Glomerular endothelial cell (primary cell): ENCODE results near the gene MUTYH. TPM values are rescaled to one million over a fixed set of nuclear protein-coding genes. Genes with fewer than 3 reads are reported as not detected.

Experiments
- DNase-seq: peaks from one replicate; pipeline ENCODE4 v3.0.0-alpha.2; 2011; ENCODE audit warnings: low read depth, low spot score; ENCODE audit errors: extremely low read depth
- total RNA-seq: library from RNA; depleted of rRNA; stranded (reverse); fragments of >200 nt; gene quantifications from 2 replicates; pipeline ENCODE4 v1.2.3, GENCODE V29; 2015

MUTYH gene
- total RNA-seq, 1 donor from 2014 or later = 12.8 TPM

DNA sequence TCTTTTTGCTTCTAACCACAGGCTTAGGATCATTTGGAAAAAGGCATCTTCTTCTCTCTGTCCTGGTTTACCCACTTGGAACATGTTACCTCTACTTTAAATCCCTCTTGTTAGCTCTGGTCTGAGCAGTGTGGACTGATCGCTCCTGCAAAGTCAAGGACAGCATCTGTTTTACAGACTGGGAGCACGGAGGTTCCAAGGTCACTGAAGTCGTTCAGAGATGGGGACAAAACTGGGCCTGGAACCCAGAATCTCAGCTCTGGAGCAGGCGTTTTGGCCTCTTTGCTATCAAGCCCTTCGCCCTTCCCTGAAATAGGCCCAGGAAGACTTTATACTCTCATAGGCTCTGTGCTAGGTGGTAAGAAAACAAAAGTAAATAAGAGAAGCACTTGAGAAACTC, 11.3 kb upstream of the MUTYH start:
- DNase-seq = no peak

DNA sequence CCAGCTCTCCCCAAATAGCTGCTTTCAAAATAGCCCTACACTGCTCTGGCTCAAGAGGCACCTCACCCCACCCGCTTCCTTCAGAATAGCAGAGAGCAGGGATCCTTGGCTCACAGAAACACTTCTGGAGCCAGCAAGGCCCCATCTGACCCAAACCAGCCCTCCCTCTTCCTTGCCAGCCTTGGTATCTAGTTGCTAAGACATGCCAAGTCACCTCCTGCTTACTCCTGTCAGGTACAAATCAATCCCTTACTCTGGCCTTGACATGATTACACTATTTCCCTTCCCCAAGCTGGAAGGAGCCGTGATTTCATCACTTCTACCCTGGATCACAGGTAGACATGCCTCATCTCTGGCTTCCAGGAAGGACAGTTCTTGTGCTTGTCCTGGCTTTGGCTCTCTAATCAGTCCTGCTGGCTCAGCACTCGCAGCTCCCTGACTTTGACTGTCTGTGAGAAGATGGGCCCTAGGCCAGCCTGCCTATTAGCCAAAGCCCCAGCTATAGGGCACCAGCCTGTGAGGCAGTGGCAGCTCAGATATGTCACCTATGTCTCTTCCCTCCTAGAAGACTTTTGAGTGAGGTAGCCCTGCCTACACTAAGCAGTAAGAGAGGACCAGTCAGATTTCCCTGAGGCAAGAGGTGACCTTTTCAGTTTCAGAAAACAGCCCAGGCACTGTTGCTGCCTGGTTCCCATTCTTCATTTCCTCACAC, 8.9 kb upstream of the MUTYH start:
- no peak for DNase-seq

DNA sequence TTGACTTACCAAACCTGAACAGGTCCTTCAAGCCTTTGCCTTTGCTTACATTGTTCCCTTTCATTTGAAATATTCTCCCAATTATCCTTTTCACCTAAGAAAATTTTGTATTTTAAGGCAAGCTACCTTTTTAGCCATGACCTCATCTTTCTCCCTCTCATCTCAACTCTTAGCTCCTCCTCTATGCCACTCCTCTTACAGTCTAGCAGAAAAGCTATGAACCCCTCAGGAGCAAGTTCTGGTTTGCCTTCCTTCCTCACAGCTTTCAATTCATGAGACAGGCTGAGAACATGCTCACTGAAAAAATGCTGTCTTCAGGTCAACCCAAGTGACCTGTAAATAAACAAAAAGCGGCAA, 8.3 kb upstream of the MUTYH start:
- DNase-seq = no peak

DNA sequence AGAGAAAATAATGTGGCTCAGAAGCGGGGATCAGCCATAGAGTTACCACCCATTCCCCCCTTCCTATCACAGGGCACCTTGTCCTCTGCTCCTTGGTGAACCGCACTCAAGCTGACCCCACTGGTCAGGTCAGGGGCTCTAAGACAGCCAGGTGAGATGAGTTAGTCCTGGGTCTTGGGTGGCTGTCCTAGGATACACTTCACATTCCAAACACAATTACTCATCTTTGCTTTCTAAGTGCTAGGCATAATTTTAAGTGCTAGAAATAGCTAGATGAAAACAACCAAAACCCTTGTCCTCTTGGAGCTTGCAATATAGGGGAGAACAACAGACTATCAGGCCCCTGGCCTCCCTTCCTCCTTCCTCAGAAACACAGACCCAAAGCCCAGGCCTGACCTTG, 7.8 kb upstream of the MUTYH start:
- no peak for DNase-seq

DNA sequence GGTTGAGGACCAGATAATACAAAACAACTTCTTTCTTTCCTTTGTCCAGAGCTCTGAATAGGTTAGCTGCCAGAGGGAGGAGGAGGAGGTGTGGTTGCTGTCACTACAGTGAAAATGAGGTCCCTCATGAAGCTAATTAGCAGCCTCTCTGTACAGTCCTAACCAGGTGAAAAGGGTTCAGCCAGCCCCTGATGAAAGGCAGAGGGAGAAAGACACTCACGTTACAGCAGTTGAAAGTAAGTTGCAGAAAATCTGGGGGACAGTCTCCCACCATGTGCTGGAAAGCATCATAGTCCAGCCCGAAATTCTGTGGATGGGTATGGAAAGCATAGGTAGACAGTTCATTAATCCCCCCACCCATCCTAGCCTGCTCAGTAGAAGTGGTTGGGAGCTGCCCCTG, 6.2 kb upstream of the MUTYH start:
- DNase-seq = no peak

DNA sequence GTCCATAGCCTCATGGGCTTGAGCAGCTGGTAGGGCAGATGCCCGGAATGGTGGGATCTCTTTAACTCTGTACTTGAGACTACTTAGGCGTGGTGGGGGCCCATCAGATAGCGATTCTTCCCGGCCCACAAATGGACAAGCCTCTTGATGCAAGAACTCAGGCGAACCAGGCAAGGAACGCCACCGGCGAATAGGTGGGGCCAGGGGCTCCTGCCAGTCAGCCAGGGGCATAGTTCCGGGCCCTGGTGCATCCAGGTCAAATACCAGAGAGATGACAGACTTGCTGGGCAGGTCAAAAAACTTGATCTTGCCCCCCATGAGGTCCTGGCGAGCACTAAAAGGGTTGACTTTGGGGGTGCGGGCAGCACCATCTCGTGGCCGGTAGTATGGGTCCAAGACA, 4.8 kb upstream of the MUTYH start:
- no peak for DNase-seq

DNA sequence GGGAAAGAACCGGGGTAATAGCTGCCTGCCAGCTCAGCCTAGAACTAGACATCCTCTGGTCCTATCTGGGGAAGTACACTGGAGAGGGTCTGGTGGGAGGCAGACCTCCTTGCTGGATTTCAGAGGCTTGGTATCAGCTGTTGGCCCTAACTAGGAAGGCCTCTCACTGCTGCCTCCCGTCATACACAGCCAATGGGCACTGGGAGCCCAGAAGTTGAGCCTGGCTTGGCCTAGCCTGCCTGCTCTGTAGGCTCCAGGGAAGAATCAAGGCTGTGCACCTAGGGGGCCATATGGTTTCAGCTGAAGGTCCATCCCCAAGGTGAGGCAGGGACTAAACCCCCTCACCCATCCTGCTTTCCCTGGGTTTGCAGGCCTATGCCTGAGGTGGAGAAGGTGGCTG, 4.3 kb upstream of the MUTYH start:
- DNase-seq = no peak

DNA sequence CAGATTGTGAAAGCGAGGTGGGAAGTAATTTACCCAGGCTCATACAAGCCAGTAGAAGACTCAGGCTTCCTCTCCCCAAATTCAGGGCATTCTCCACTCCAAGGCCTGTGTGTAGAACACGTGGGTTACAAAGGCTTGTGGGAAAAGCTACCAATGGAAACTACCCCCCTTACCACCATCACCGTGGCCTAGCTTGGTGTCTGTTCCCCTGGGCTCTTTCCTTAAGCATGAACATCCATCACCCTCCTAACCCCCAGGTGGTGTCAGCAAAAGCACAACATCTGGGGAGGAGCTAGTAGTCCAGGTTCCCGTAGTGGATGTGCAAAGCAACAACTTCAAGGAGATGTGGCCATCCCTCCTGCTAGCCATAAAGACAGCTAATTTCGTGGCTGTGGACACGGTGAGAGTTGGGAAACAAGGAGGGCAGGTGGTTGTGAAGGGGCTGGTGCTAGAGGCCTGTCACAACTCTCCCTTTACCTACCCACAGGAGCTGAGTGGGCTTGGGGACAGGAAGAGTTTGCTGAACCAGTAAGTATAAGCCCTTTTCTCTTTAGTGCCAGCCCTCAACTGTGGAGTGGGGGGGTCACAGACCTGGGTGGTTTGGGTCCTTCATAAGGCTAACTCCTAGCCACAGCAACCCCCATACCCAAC, 701 bp upstream of the MUTYH start:
- no peak for DNase-seq

DNA sequence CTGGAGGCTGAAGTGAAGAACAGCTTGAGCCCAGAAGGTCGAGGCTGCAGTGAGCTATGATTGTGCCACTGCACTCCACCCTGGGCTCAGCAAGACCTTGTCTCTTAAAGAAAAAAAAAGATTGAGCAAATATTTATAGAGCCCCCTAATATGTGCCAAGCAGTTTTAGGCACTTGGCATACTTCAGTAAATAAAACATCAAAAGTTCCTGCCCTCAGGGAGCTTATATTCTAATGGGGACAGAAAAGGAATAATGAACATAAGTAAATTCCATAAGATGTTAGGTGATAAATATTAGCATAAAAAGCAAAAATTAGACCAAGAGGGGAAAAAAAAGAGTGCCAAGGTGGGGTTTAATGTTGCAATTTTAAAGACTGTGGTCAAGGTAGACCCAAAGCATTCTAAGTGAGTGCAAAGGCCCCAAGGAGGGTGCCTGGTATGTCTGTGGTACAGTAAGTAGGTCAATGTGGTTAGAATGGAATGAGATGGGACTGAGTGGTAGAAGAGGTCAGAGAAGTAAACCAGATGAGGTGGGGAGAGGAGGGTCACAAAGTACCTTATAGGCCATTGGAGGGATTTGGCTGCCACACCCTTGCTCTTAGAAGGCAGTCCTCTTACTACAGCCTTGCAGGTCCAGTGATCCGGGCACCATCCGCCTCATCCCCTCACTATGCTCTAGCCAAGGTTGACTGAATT, 2.5 kb downstream of the MUTYH start:
- DNase-seq = no peak

DNA sequence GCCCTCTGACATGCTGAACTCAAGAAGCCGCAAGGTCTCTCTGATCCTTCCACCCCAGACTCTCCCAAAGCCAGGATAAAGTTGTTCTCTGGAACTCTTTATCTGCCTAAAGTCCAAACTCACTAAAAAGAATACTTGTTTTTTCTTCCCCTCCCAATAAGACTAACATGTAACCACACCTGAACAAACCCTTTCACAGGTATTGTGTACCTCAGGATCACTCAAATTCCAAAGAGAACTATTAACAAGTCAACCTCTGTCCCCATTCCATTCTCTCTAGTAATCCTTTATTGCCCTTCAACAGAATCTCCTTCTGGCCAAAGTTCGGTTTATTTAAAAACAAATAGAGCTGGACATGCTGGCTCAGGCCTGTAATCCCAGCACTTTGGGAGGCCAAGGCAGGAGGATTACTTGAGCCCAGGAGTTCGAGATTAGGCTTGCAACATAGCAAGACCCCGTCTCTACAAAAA, 4.3 kb downstream of the MUTYH start:
- no peak for DNase-seq

DNA sequence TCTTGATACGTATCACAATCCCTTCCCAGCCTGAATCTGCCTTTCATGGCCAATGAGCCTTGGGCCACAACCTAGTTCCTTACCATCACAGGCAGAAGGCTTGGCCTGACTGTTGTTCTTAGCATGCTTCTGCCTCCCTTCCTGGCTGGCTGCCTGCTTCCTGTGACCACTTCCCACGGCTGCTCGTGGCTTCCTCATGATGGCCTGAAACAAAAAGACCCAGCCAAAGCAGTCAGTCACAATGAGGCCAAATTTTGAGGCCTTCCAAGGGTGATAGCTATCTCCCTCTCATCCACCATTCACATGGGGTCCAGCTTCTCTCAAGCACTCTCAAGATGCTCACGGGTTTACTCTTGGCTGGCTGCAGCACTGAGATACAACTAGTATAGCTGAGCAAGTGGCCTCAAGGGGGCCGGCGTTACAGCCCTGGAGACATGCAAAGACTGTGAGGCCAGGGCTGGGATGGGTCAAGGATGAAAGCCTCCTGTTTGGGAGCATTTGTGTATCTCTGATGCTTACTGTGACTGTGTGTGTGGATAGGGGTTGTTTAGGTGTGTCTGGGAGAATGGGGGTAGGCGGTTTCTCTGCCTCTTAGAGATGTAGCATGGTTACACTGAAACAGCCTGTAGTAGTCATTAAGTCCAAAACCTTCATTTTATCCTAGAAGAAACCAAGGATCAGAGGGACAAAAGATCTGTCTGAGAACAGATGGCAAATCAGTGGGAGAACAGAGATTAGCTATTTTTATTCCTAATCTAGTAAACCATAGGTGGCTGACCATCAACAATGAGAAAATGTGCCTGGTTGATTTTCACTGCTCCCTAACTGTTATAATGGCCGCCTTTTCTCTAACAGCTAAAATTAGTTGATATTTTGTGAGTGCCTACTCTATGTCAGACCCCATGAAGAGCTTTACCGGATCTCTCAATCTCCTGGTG, 5.7 kb downstream of the MUTYH start:
- no peak for DNase-seq

DNA sequence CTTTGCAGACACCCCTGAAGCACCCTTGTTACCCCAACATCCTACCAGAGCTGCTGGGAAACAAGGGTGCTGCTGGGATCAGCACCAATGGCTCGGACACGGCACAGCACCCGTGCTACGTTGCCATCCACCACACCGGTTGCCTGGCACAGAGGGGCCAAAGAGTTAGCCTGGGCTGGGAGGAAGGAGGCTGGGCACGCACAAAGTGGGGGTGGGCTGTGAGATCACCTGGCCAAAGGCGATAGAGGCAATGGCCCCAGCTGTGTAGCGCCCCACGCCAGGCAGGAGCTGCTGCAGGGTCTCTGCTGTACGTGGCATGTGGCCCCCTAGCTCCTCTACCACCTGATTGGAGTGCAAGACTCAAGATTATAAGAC, 7.9 kb downstream of the MUTYH start:
- DNase-seq = no peak

DNA sequence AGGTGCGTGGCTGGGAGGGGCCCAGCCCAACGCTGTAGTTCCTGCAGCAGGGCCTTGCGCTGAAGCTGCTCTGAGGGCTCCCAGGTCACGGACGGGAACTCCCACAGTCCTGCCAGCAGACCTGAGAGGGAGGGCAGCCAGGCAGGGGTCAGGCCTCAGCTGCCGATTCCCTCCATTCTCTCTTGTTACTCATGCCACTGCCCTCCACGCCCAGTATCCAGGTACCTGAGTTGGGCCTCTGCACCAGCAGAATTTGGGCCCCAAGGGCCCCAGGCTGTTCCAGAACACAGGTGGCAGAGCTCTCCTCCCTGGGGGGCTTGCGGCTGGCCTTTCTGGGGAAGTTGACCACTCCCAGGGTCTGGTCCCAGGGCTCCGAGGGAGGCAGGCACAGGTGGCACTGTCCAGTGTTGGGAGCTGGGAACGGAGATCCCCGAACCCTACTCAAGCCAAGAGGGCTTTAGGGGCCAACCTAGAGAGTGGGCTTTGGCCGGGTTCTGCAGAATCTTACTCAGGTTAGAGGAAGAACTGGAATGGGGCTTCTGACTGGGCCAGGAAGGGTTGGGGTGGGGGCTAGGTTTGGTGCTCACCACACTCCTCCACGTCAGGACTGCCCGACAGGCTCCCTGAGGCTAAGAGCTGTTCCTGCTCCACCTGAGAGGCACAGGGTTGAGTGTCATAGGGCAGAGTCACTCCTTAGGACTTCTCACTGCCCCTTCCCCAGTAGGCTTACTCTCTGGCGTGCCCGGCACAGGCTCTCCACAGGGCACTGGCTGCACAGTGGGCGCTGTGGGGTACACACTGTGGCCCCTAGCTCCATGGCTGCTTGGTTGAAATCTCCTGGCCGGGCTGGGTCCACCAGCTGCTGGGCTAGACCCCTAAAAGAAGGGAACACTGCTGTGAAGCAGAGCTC, 8.5 kb downstream of the MUTYH start:
- DNase-seq = no peak

DNA sequence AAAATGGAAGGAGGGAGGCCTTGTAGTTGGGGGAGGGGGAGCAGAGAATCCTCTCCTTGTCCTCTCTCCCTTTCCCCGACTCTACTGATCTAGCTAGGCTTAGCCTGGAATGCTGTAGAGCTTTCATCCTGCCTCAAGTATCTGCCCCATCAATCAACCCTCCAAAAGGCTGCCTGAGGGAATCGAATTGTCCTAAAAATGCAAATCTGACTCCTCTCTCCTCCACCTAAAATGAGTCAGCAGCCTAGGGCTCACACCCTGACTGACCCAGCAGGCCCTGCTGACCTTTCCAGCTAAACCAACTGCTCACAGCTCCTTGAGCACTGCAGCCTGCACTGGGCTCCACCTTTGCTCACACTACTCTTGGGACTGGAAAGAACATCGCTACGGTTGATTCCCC, 10.8 kb downstream of the MUTYH start:
- DNase-seq = no peak

DNA sequence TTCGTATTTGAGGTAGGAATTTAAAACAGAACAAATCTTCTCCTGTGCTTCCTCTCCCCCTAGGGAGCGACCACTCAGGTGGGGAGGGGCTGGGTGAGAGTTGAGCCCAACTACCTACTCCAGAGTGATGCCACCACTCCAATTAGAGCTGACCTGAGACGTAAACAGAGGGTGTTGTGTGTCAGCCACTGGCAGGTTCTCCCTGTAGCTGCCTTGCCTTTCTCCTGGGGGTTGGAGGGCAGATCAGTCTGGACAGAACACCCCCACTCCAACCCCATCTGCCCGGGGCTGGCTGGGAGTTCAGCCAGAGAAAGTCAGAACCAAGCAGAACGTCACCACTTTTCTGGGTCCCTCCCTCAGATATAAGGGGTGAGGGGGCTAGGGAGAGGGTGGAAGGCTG, 11.6 kb downstream of the MUTYH start:
- DNase-seq = no peak

DNA sequence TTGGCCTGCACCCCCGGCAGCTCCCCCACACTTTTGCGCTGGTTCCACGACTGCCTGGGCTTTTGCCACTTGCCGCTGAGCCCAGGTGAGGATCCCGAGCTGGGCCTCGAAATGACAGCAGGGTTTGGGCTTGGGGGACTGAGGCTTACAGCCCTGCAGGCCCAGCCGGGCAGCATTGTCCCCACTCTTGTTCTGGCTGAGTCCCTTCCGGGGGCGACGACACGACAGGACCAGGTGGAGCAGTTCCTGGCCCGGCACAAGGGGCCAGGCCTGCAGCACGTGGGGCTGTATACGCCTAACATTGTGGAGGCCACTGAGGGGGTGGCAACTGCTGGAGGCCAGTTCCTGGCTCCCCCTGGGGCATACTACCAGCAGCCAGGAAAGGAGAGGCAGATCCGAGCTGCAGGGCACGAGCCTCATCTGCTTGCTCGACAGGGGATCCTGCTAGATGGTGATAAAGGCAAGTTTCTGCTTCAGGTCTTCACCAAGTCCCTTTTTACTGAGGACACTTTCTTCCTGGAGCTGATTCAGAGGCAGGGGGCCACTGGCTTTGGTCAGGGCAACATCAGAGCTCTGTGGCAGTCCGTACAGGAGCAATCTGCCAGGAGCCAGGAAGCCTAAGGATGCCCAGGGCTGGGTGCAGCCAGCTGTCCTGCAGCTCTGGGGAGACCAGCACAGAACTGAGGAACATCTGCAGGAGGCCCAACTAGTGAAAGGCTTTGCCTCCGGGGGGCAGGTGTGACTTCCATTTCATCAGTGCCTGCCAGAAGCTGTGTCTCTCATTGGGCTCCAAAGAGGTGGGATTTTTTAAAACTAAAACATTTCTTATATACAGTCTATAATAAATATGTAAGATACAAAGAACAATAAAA, 12.4 kb downstream of the MUTYH start:
- DNase-seq = no peak

DNA sequence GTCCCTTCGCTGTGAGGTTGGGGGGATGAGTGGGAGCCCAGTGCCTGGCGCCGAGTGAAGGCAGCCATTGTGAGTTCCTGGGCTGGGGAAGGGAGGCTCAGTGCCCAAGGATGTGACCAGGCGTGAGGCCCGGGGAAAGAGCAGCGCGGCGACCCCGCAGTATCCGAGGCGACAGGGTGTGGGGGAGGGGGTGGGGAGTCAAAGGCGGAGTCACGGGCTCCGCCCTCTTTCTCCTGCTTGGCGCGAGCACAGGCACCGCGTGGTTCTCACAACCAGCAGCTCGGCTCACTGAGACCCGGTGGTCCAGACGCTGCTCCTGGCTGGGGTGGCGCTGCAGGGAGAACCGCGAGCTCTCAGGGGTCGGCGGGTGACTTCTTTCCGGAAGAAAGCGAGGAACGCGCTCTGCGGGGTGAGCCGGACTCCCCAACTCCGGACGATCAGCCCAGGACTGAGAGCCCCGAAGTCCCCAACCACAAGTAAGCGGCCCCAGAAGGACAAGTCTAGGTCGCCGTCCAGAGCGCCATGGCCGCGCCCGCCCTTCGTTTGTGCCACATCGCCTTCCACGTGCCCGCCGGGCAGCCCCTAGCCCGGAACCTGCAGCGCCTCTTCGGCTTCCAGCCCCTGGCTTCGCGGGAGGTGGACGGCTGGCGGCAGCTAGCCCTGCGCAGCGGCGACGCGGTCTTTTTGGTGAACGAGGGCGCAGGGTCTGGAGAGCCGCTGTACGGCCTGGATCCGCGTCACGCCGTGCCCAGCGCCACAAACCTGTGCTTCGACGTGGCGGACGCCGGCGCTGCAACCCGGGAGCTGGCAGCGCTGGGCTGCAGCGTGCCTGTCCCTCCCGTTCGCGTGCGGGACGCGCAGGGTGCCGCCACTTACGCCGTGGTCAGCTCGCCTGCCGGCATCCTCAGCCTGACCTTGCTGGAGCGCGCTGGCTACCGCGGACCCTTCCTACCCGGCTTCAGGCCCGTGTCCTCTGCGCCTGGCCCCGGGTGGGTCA, 13.3 kb downstream of the MUTYH start, which contains the start of gene HPDL:
Gene HPDL (plus strand): TSS at position 269 of the 997 bp plus-strand sequence. CDS start 254 bp downstream, at position 523.
- DNase-seq = no peak
